Ovary (tissue), 9 donors: ENCODE measurements around the gene THADA. TPM values are rescaled to one million over a fixed set of nuclear protein-coding genes. Genes with fewer than 3 reads are reported as not detected.
A peak's percentile ranks its signal among the peaks of the same experiment; 100 is the strongest.

Experiments used
- DNase-seq, 5 donors: peaks; one replicate each; pipeline ENCODE4 v3.0.0-alpha.2; 2019 to 2020
- H3K27ac ChIP-seq, 2 donors: fragments of 200-600 bp; one replicate each; pipeline versions ENCODE4 v1.5.1 to v1.8.0; 2019 to 2022
- H3K27me3 ChIP-seq: fragments of 200-600 bp; one replicate; pipeline ENCODE4 v1.8.0; 2022
- H3K36me3 ChIP-seq: fragments of 200-600 bp; sonication (generic); one replicate; pipeline ENCODE4 v1.5.1; 2019
- H3K4me1 ChIP-seq: one replicate; pipeline ENCODE4 v1.8.1; 2013; ENCODE audit warnings: mild to moderate bottlenecking, moderate library complexity; ENCODE audit not compliant: insufficient read depth
- H3K4me3 ChIP-seq: fragments of 200-600 bp; sonication (generic); one replicate; pipeline ENCODE4 v1.5.1; 2017
- H3K9me3 ChIP-seq, 2 donors: fragments of 200-600 bp in 1 of 2; sonication (generic) in 1 of 2; one replicate each; pipeline versions ENCODE4 v1.5.1 to v1.8.1; 2013 to 2019; ENCODE audit warnings: mild to moderate bottlenecking in 1 of 2, moderate library complexity in 1 of 2
- CTCF ChIP-seq, 3 donors: fragments of 450-650 bp in 2 of 3; fragments of 200-600 bp in 1 of 3; IDR thresholded peaks; one replicate each; pipeline versions ENCODE4 v1.5.1 to v1.8.0; 2016 to 2022; ENCODE audit warnings: antibody characterized with exemption in 3 of 3, mild to moderate bottlenecking in 1 of 3
- EP300 ChIP-seq: sonication (generic); formaldehyde crosslinking; IDR thresholded peaks from one replicate; pipeline ENCODE4 v1.6.1; 2017; ENCODE audit warnings: antibody characterized with exemption
- POLR2A ChIP-seq: fragments of 450-650 bp; IDR thresholded peaks from one replicate; pipeline ENCODE4 v1.6.1; 2017; ENCODE audit warnings: antibody characterized with exemption, mild to moderate bottlenecking, moderate library complexity
- WGBS, 3 donors: extraction: QIAGEN DNeasy Blood & Tissue Kit in 1 of 3; methylation state at CpG; one replicate each; pipeline versions ENCODE4 v1.1.5 to v1.1.7; 2013 to 2017; 5-methylcytosine and 5-hydroxymethylcytosine counted together
- intact Hi-C, 4 donors: fragments of 100-400 bp; cut with DNase I; formaldehyde crosslinking; loops; one replicate each; pipeline versions ENCODE4 v1.11.0 to v1.15.1; 2022 to 2023
- polyA plus RNA-seq, 2 donors: library from polyadenylated mRNA; stranded (reverse); fragments of 200-250 nt in 1 of 2; fragments of 350-450 nt in 1 of 2; fragmentation: Illumina TruSeq in 1 of 2; extraction: RNeasy Lipid Tissue Mini Kit (QIAGEN cat#74804) in 1 of 2; gene quantifications; one replicate each; pipeline ENCODE4 v1.2.3, GENCODE V29; 2013 to 2014
- total RNA-seq, 7 donors: library from RNA; depleted of rRNA in 2 of 7; stranded (reverse); fragments of >200 nt in 2 of 7; fragmentation: NEBNext Ultra II Directional in 3 of 7; extraction: Animal tissue kit (Norgen Biotek cat#: 25700) in 3 of 7; gene quantifications; one replicate each; pipeline versions ENCODE4 v1.1.0 to v1.2.4, GENCODE V29; 2016 to 2023
- donor health status: DM: no; HTN: no; CAD: no; lungs with moderate emphysema.
- donor health status: DM: no; HTN: no; CAD: no.
- donor health status: Bipolar disorder and iron deficiency.
- donor health status: DM: yes; HTN: yes; CAD: no.
- donor health status: DM: no; HTN: no; CAD: no.
- donor health status: DM: yes; HTN: yes; CAD: no.

THADA gene
- total and polyA plus RNA-seq, 9 donors = 14.0 to 46.8 (median 28.6) TPM

- H3K4me1 ChIP-seq = peaks cover 41% of the 10 kb centered on the region
- H3K36me3 ChIP-seq = no peaks in the 10 kb centered on the region
- WGBS, 3 donors = 7 to 11% (median 8%) methylated on average over 5 of the region's 5 CpGs
- no peaks in the 10 kb centered on the region for H3K9me3 ChIP-seq
- DNase-seq = peak; percentile 75 to 92 (median 85)
- no peak overlapping the region for H3K4me3 ChIP-seq
- no peaks in the 10 kb centered on the region for H3K27me3 ChIP-seq
- TF ChIP-seq CTCF (IDR thresholded peaks at IDR 0.05) = no peak
- no peak for TF ChIP-seq POLR2A
- TF ChIP-seq EP300 = no peak
- intact Hi-C loops = loop anchor here in 2 of 4 donors (10.0 kb wide), 2 partner anchors 51 to 379 kb away; no protein-coding TSS in a partner anchor
- peak overlapping the region; percentile 70 to 78 for H3K27ac ChIP-seq
These were observed 252.1 kb downstream of the THADA start for GRCh38 chr2:43343573-43344304.

GRCh38 chr2:43341959-43342757, 253.7 kb downstream of the THADA start:
- no peaks in the 10 kb centered on the region for H3K36me3 ChIP-seq
- DNase-seq = no peak
- H3K27me3 ChIP-seq = no peaks in the 10 kb centered on the region
- no peaks in the 10 kb centered on the region for H3K9me3 ChIP-seq
- intact Hi-C loops = loop anchor here in 2 of 4 donors (10.0 kb wide), 2 partner anchors 53 to 377 kb away; no protein-coding TSS in a partner anchor
- TF ChIP-seq POLR2A = no peak
- H3K4me3 ChIP-seq = no peak overlapping the region
- WGBS, 3 donors = 92 to 96% (median 94%) methylated on average over 13 of the region's 13 CpGs
- H3K4me1 ChIP-seq = peaks cover 35% of the 10 kb centered on the region
- peak overlapping the region in 1 of 2 donors; percentile 78 for H3K27ac ChIP-seq

- no peaks in the 10 kb centered on the region for H3K36me3 ChIP-seq
- H3K9me3 ChIP-seq = no peaks in the 10 kb centered on the region
- WGBS, 3 donors = 71 to 89% (median 77%) methylated on average over 1 of the region's 1 CpG
- no peak overlapping the region for H3K27ac ChIP-seq
- intact Hi-C loops = loop anchor here in 2 of 4 donors (10.0 kb wide), 2 partner anchors 54 to 376 kb away; no protein-coding TSS in a partner anchor
- H3K4me1 ChIP-seq = peaks cover 32% of the 10 kb centered on the region
- H3K27me3 ChIP-seq = no peaks in the 10 kb centered on the region
- TF ChIP-seq CTCF (IDR thresholded peaks at IDR 0.05) (no peak), EP300 (no peak), POLR2A (no peak)
- DNase-seq = no peak
- no peak overlapping the region for H3K4me3 ChIP-seq
These were observed 254.9 kb downstream of the THADA start for GRCh38 chr2:43340945-43341356.

GRCh38 chr2:43340066-43340465, 255.8 kb downstream of the THADA start:
- intact Hi-C loops = loop anchor here in 2 of 4 donors (10.0 kb wide), 2 partner anchors 55 to 375 kb away; no protein-coding TSS in a partner anchor
- peak overlapping the region in 1 of 2 donors; percentile 42 for H3K27ac ChIP-seq
- H3K4me1 ChIP-seq = peaks cover 24% of the 10 kb centered on the region
- no peaks in the 10 kb centered on the region for H3K36me3 ChIP-seq
- no peaks in the 10 kb centered on the region for H3K27me3 ChIP-seq
- no peak overlapping the region for H3K4me3 ChIP-seq
- WGBS, 3 donors = 74 to 94% (median 91%) methylated on average over 2 of the region's 2 CpGs
- H3K9me3 ChIP-seq = no peaks in the 10 kb centered on the region
- TF ChIP-seq CTCF (IDR thresholded peaks at IDR 0.05) (no peak), EP300 (no peak), POLR2A (no peak)
- peak in 1 of 5 donors; percentile 53 for DNase-seq
